SK-N-SH treated with all-trans-retinoic acid at 6 μM for 48 hours (cell line): ENCODE data around the gene RSF1.

ENCODE experiments used
- GLIS3 ChIP-seq: fragments of 250-450 bp; sonication (Bioruptor Pico); IDR thresholded peaks from 2 replicates; pipeline ENCODE4 v1.5.0; 2020; ENCODE audit warnings: mild to moderate bottlenecking, moderate library complexity
- PATZ1 ChIP-seq: fragments of 250-450 bp; sonication (Bioruptor Pico); IDR thresholded peaks from 2 replicates; pipeline ENCODE4 v1.8.0; 2020; ENCODE audit warnings: mild to moderate bottlenecking, moderate library complexity, borderline replicate concordance
- ZC3H10 ChIP-seq: fragments of 250-450 bp; sonication (Bioruptor Pico); IDR thresholded peaks from 2 replicates; pipeline ENCODE4 v1.5.1; 2021; ENCODE audit warnings: mild to moderate bottlenecking, moderate library complexity
- ZFP3 ChIP-seq: fragments of 250-450 bp; sonication (Bioruptor Pico); IDR thresholded peaks from 2 replicates; pipeline ENCODE4 v1.5.0; 2020; ENCODE audit warnings: mild to moderate bottlenecking, moderate library complexity
- ZFP30 ChIP-seq: fragments of 450-650 bp; formaldehyde crosslinking; IDR thresholded peaks from 2 replicates; pipeline ENCODE4 v1.5.0; 2022; ENCODE audit warnings: mild to moderate bottlenecking, moderate library complexity
- ZNF565 ChIP-seq: fragments of 450-650 bp; formaldehyde crosslinking; conservative IDR thresholded peaks from 2 replicates; pipeline ENCODE4 v1.5.0; 2020; ENCODE audit warnings: low read depth, mild to moderate bottlenecking, moderate library complexity

GRCh38 chr11:77723024-77723423 lies 97.5 kb downstream of the RSF1 start:
- TF ChIP-seq ZC3H10 (CRISPR knock-in tag) (no peak), ZFP3 (no peak), GLIS3 (no peak), PATZ1 (CRISPR knock-in tag) (no peak), ZFP30 (no peak), ZNF565 (CRISPR knock-in tag) (no peak)
